Midbrain (tissue), 1 donor: ENCODE measurements around the gene STUM.
"Not testable (repeated sequence)": the region's sequence is repeated elsewhere in the genome, so short reads cannot be mapped to it uniquely, and the experiment has no call there.

Source experiments
- DNase-seq: peaks from one replicate; lab custom pipeline; 2025; lab: John Stamatoyannopoulos, UW

STUM gene

GRCh38 chr1:226638608-226639007 is 90.0 kb downstream of the STUM start:
- DNase-seq: no peak

GRCh38 chr1:226639206-226639605 is 90.6 kb downstream of the STUM start:
- not testable (repeated sequence) for DNase-seq

DNA sequence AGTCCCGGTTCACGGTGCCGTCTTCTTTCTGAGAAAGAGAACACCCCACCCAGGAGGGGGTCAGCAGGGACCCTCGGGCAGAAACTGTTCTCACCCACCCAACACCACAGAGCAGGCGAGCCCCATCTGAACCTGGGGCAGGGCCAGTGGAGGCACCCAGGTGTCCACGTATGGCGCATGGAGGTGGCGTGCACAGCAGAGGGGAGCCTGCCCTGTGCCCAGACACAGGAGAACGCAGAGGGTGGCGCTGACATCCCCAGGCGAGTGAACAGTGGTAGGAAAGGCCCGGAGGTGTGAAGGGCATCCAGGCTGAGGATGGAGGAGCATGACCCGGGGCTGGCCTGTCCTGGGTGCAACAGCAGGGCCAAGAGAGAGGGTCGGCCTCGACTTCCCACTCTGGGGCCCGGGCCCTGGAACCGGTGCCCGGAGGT is 91.1 kb downstream of the STUM start:
- DNase-seq: no peak

GRCh38 chr1:226640321-226641136 is 92.0 kb downstream of the STUM start:
- DNase-seq: no peak

GRCh38 chr1:226641671-226642231 is 93.2 kb downstream of the STUM start:
- DNase-seq: no peak

DNA sequence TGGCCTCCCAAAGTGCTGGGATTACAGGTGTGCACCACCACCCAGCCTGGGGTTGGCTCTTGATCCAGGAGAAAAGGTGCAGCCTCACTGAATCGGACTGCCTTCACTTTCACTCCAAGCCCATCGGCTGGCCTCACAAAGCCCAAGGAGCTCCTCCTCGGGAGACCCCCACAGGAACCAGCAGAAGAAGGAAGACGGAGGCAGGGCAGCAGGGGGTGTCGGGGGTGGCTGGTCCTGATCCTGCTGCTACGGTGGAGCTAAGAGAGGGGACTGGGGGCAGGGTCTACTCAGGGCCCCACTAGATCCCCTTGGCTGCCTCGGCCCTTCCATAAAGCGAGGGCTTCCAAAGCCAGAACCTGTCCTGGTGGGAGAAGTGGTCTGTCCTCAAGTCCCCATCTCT is 93.9 kb downstream of the STUM start:
- no peak for DNase-seq

DNA sequence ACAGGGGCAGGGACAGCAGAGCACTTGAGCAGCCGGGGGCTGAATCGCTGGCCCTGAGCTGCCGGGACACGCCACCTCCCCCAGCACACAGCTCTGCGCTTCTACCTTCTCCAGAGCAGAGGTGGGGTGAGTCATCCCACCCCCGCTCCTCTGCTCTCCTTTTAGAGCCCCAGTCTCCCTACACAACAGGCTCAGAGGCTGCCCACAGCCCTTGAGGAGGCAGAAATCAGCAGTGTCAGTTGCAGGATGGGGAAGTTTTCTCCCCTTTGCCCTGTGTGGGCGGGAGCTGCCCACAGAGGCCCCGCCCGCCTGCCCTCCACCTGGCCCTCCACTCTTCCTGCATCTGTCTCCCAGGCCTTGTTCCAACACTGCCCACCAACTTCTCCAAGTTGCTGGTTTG is 94.6 kb downstream of the STUM start:
- no peak for DNase-seq

DNA sequence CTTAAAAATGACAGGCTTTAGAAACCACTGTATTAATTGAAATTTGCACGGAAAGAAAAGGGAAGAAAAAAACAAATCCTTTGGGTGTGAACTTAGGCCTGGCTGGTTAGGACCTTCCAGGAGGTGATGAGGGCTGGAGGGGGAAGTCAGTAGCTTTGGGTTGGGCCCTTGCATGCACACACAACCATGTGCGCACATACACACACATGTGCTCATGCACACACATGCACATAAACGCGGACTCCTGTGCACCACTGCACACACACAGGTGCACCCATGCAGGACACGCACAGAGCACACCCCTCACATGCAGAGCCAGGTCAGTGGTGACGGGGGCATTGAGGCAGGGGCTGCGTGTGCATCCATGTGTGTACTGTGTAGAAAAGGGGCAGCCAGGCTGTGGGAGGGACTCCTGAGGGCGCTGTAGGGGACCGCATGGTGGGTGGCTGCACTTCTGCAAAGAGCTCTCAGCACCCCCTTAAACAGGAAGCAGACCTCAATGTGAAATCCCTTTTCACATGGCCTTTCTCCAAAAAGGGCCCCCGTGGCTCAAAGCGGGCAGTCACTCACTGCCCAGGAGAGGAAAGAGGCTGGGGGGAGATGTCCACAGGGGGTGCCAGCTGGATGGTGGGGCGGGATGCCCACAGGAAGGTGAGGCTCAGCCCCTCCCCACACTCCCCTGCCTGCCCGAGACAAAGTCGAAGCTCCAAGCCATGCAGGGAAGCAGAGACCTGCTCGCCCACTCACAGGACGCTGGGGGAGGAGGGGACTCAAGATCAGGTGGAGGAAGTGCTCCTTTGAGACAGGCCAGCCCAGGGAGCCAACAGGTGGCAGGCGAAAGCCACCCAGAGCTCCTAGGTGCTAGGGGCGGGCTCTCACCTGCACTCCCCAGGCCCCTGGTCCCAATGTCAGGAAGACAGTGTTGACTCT is 95.3 kb downstream of the STUM start:
- no peak for DNase-seq

GRCh38 chr1:226644541-226645176 is 96.1 kb downstream of the STUM start:
- DNase-seq: no peak

- DNase-seq: no peak
Measured at GRCh38 chr1:226645279-226645976, 96.9 kb downstream of the STUM start.

- peak; percentile 27 for DNase-seq
Measured at GRCh38 chr1:226646026-226646869, 97.7 kb downstream of the STUM start.

DNA sequence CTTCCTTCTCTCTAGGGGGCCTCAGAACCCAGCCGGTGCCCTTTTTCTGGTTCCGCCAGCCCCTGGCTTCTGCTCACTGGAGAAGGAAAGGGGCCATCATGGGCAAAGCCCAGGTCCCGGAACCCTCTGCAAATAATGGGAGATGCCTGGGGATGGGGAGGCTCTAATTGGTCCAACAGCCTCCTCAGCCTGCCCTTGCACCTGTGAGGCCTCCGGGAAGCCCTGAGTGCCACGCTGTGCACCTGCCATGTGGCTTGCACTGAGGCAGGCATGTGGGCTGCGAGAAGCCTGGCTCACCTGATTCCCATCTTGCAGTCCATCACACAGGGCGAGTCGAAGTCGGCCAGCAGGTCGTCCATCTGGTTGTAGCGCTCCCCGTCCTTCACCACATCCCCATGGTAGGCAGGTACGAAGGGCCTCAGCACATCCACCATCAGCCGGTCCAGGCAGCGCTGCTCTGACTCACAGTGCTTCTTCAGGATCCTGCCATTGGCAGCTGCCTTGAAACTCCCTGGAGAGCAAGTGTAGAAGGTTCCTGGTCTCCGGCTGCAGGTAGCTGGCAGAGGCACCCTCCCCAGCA is 98.4 kb downstream of the STUM start:
- DNase-seq: no peak

GRCh38 chr1:226647719-226648118 is 99.2 kb downstream of the STUM start:
- no peak for DNase-seq

- no peak for DNase-seq
Measured at GRCh38 chr1:226648421-226648820, 99.9 kb downstream of the STUM start.

DNA sequence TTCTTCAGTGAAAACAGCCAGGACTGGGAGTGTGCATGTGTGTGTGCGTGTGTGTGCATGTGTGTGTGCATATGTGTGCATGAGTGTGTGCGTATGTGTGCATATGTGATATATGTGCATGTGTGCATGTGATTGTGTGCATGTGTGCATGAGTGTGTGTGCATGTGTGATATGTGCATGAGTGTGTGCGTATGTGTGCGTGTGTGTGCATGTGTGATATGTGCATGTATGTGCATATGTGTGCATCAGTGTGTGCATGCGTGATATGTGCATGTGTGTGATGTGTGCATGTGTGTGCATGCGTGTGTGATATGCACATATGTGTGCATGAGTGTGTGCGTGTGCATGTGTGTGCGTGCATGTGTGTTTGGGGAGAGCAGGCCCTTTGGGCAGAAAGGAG is 100.7 kb downstream of the STUM start:
- no peak for DNase-seq

DNA sequence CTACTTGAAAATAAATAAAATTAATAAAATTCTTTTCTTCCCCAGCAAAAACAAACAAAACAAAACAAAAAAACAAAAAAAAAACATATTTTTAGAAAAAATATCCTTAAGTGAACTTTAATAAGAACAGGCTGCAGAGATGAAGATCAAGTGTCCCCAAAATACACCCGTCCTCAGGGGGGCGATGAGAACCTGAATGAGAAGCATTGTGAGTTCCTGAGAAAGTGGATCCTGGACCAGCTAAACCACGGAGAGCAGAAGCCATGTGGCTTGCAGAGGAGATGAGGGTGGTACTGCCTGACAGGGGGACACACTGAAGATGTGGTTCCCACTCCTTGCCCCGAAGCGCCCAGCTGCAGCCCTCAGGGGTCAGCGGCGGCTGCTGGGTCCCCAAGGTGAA is 101.2 kb downstream of the STUM start:
- peak; percentile 30 for DNase-seq

DNA sequence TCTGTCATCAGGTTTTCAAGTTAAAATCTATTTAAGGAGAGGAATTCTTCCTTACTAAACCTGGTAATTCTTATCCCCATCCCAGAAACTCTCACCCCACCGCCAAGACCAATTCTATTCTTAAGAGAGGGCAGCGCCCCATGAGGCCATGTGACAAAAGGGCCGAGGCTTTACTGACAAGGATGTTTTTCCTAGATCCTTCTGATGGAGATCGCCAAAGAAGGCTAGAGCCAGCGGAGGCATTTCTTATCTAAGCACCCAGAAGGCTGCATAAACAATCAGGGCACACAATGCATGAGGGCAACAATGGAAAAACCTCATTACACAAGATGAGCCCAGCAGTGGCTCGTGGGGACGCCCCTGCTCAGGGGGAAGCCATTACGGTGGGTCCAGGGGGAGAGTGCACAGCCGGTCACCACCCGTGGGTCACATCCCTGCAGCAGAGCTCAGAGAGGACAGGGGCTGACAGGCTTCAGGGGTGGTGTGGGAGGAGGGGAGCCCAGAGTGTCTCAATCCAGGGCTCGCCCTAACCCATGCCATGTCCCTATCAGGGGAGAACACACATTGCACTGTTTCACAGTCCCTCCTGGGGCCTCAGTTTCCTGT is 101.8 kb downstream of the STUM start:
- DNase-seq: no peak

GRCh38 chr1:226651041-226651731 is 102.6 kb downstream of the STUM start:
- no peak for DNase-seq

GRCh38 chr1:226651732-226652105 is 103.2 kb downstream of the STUM start:
- DNase-seq: peak; percentile 36
